Tibial nerve (tissue), 4 donors: ENCODE measurements around the gene SLC25A21. TPM values are rescaled to one million over a fixed set of nuclear protein-coding genes. Genes with fewer than 3 reads are reported as not detected.

Experiments
- DNase-seq, 2 donors: peaks; one replicate each; pipeline ENCODE4 v3.0.0-alpha.2; 2019; ENCODE audit warnings: low spot score in 2 of 2
- H3K27ac ChIP-seq, 4 donors: fragments of 200-600 bp; sonication (generic) in 3 of 4; one replicate each; pipeline ENCODE4 v1.5.1; 2017 to 2019; ENCODE audit warnings: mild to moderate bottlenecking in 1 of 4
- H3K27me3 ChIP-seq, 2 donors: fragments of 200-600 bp; sonication (generic) in 1 of 2; one replicate each; pipeline versions ENCODE4 v1.5.1 to v1.6.0; 2017 to 2019
- H3K36me3 ChIP-seq, 3 donors: fragments of 200-600 bp; sonication (generic); one replicate each; pipeline ENCODE4 v1.5.1; 2018 to 2019
- H3K4me1 ChIP-seq, 4 donors: fragments of 200-600 bp; sonication (generic) in 3 of 4; one replicate each; pipeline ENCODE4 v1.5.1; 2017 to 2019
- H3K4me3 ChIP-seq, 4 donors: fragments of 200-600 bp; sonication (generic) in 3 of 4; one replicate each; pipeline ENCODE4 v1.5.1; 2017 to 2019; ENCODE audit warnings: mild to moderate bottlenecking in 1 of 4, moderate library complexity in 1 of 4
- H3K9me3 ChIP-seq, 4 donors: fragments of 200-600 bp; sonication (generic) in 3 of 4; one replicate each; pipeline ENCODE4 v1.5.1; 2017 to 2019
- CTCF ChIP-seq, 5 experiments: fragments of 200-600 bp in 3 of 5; fragments of 450-650 bp in 2 of 5; sonication (generic) in 3 of 5; IDR thresholded peaks; one replicate each; pipeline ENCODE4 v1.5.1; 2016 to 2019; ENCODE audit warnings: antibody characterized with exemption in 5 of 5, mild to moderate bottlenecking in 3 of 5, moderate library complexity in 2 of 5
- EP300 ChIP-seq, 2 donors: sonication (generic); formaldehyde crosslinking; IDR thresholded peaks; one replicate each; pipeline ENCODE4 v1.6.1; 2017; ENCODE audit warnings: antibody characterized with exemption in 2 of 2, mild to moderate bottlenecking in 1 of 2
- POLR2A ChIP-seq, 2 donors: fragments of 450-650 bp; IDR thresholded peaks; one replicate each; pipeline ENCODE4 v1.6.1; 2017; ENCODE audit warnings: antibody characterized with exemption in 2 of 2, mild to moderate bottlenecking in 2 of 2, moderate library complexity in 2 of 2
- WGBS, 2 donors: methylation state at CpG; one replicate each; pipeline ENCODE4 v1.1.5; 2018; 5-methylcytosine and 5-hydroxymethylcytosine counted together
- total RNA-seq, 4 donors: library from RNA; depleted of rRNA; stranded (reverse); fragments of >200 nt; gene quantifications; one replicate each; pipeline ENCODE4 v1.1.0, GENCODE V29; 2016

SLC25A21 gene
- total RNA-seq, 4 donors from 2014 or later = 0.30 to 0.98 (median 0.42) TPM; not detected in 1

- DNase-seq = no peak
- Histone ChIP-seq H3K4me1 (no peaks in the 10 kb centered on the region), H3K4me3 (no peak overlapping the region), H3K27me3 (no peaks in the 10 kb centered on the region), H3K27ac (no peak overlapping the region), H3K9me3 (no peaks in the 10 kb centered on the region), H3K36me3 (no peaks in the 10 kb centered on the region)
- TF ChIP-seq POLR2A (IDR thresholded peaks at IDR 0.05) (no peak), CTCF (IDR thresholded peaks at IDR 0.05) (no peak), EP300 (IDR thresholded peaks at IDR 0.05) (no peak)
- 83 to 88% methylated on average over 2 of the region's 2 CpGs for WGBS, 2 donors
These were observed 255.7 kb downstream of the SLC25A21 start for GRCh38 chr14:36916668-36917067.

- no peaks in the 10 kb centered on the region for H3K9me3 ChIP-seq
- 77 to 84% methylated on average over 1 of the region's 1 CpG for WGBS, 2 donors
- TF ChIP-seq EP300 (IDR thresholded peaks at IDR 0.05) = no peak
- TF ChIP-seq POLR2A (IDR thresholded peaks at IDR 0.05) = no peak
- no peak for TF ChIP-seq CTCF (IDR thresholded peaks at IDR 0.05)
- no peak overlapping the region for H3K27ac ChIP-seq
- no peaks in the 10 kb centered on the region for H3K27me3 ChIP-seq
- no peaks in the 10 kb centered on the region for H3K4me1 ChIP-seq
- no peak overlapping the region for H3K4me3 ChIP-seq
- no peak for DNase-seq
- no peaks in the 10 kb centered on the region for H3K36me3 ChIP-seq
These were observed 257.3 kb downstream of the SLC25A21 start for GRCh38 chr14:36915081-36915480.

- 84 to 85% methylated on average over 3 of the region's 3 CpGs for WGBS, 2 donors
- no peaks in the 10 kb centered on the region for H3K36me3 ChIP-seq
- no peak overlapping the region for H3K4me3 ChIP-seq
These were observed 261.8 kb downstream of the SLC25A21 start for GRCh38 chr14:36910578-36910977.

GRCh38 chr14:36905272-36905888 lies 267.0 kb downstream of the SLC25A21 start:
- 31 to 38% methylated on average over 5 of the region's 5 CpGs for WGBS, 2 donors
- no peaks in the 10 kb centered on the region for H3K27me3 ChIP-seq
- no peak overlapping the region for H3K4me3 ChIP-seq
- DNase-seq = no peak
- H3K27ac ChIP-seq = no peak overlapping the region
- no peaks in the 10 kb centered on the region for H3K4me1 ChIP-seq
- TF ChIP-seq EP300 (IDR thresholded peaks at IDR 0.05) (no peak), CTCF (IDR thresholded peaks at IDR 0.05) (no peak), POLR2A (IDR thresholded peaks at IDR 0.05) (no peak)
- H3K9me3 ChIP-seq = no peaks in the 10 kb centered on the region
- H3K36me3 ChIP-seq = no peaks in the 10 kb centered on the region

More at GRCh38 chr14:36910578-36910977, 261.8 kb downstream of the SLC25A21 start:
- DNase-seq = no peak
- Histone ChIP-seq H3K27ac (no peak overlapping the region), H3K4me1 (no peaks in the 10 kb centered on the region), H3K9me3 (no peaks in the 10 kb centered on the region), H3K27me3 (no peaks in the 10 kb centered on the region)
- TF ChIP-seq CTCF (IDR thresholded peaks at IDR 0.05) (no peak), POLR2A (IDR thresholded peaks at IDR 0.05) (no peak), EP300 (IDR thresholded peaks at IDR 0.05) (no peak)

GRCh38 chr14:36901861-36902260 lies 270.5 kb downstream of the SLC25A21 start:
- TF ChIP-seq POLR2A (IDR thresholded peaks at IDR 0.05) (no peak), EP300 (IDR thresholded peaks at IDR 0.05) (no peak), CTCF (IDR thresholded peaks at IDR 0.05) (no peak)
- no peak overlapping the region for H3K4me3 ChIP-seq
- no peaks in the 10 kb centered on the region for H3K27me3 ChIP-seq
- no peaks in the 10 kb centered on the region for H3K36me3 ChIP-seq
- H3K27ac ChIP-seq = no peak overlapping the region
- H3K4me1 ChIP-seq = no peaks in the 10 kb centered on the region
- no peak for DNase-seq
- peaks cover 0 to under 1% (median 0%) of the 10 kb centered on the region in 4 donors for H3K9me3 ChIP-seq
